GM18507 (cell line): ENCODE measurements around the gene CBFA2T3.

Experiments used
- DNase-seq: peaks from one replicate; pipeline ENCODE4 v3.0.0; 2011; ENCODE audit warnings: low read depth; ENCODE audit not compliant: insufficient read length; ENCODE audit errors: extremely low spot score
- FAIRE-seq: peaks from 2 replicates; lab custom pipeline; 2011; peaks lifted over from hg19 to GRCh38; lab: Jason Lieb, UNC

The CBFA2T3 gene

DNA sequence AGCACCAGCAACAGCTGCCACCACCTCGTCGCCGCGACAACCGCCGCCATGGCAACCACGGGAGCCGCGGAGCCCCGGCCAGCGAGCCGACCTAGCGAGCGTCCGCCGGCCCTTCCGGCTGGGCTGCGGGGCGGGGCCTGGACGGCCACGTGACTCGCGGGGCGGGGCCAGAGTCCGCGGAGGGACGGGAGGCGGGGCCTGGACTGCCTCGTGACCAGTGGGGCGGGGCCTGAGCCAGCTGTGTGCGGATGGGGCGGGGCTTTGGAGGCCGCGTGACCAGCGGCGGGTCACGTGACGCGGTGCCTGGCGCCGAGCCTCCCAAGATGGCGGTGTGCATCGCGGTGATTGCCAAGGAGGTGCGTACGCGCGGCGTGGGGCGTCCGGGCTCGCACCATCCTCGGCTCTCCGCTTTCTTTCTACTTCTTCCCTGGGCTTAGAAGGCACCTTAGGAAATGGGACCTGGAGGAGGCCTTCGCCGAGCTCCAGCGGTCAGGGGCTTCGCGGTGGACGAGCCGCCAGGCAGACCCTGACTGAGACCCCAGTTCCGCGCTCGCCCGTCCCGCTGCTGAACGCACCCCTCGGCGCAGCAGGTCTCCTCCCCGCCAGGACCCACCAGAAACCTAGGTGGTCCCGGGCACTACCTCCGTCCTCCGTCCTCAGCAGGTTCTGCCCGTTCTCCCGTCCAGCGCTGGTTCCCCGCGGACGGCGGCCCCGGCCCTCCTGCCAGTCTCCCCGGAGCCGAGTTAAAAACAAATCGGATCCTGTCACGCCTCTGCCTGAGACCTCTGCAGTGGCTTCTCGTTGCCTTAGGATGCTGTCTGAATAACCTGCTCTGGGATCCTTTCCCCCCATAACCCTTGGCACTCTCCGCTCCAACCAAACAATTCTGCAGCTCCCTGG, 119.9 kb downstream of the CBFA2T3 start, which contains the start of the genes GALNS and TRAPPC2L:
Gene GALNS (minus strand): TSS at position 120 of the 900 bp plus-strand sequence. CDS start 70 bp downstream, at position 50.
Gene TRAPPC2L (plus strand): TSS at position 300 of the 900 bp plus-strand sequence. CDS start 24 bp downstream, at position 324.
- DNase-seq: peak; percentile 100
- FAIRE-seq: peak; percentile 97

- no peak for DNase-seq
- FAIRE-seq: no peak
These were observed 120.7 kb downstream of the CBFA2T3 start for GRCh38 chr16:88856122-88856827.

- DNase-seq (no peak), FAIRE-seq (no peak)
These were observed 121.3 kb downstream of the CBFA2T3 start for GRCh38 chr16:88855736-88856121.

- FAIRE-seq (no peak), DNase-seq (no peak)
These were observed 121.8 kb downstream of the CBFA2T3 start for GRCh38 chr16:88855176-88855575.

DNA sequence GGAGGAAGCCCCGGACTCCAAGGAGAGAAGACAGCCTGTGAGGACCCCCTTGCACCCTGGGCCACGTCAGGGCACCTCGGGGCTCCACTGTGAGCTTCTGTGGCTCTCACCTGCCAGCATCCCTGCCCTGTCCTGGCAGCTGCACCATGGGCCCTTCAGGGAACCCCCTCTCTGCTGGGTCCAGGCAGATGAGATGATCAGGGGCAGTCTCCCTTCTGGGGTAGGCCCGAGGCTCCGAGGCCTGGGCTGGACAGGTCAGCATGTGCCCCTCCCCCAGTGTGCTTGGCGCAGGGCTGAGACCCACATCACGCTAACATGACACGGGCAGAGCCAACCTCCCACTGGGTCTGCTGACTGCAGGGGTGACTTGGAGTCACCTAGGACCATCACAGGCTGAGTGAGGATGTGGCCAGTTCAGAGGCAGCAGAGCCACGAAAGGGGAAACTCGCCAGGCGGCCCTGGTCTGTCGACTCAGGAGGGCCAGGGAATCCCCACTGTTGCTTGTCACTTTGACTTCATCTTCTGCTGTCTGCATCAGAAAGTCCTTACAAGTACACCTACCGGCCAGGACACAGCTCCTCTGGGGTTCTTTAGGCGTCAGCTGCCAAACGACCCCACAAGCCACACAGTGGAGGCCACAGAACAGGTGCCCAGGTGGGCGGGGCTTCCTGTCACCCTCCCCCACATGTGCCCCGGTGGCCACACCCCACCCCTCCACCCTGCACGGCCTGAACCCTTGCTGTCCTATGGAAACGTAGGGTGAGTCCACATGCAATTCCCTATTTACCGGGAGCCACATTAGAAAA, 122.5 kb downstream of the CBFA2T3 start:
- DNase-seq (no peak), FAIRE-seq (no peak)

- no peak for FAIRE-seq
- DNase-seq: no peak
These were observed 123.6 kb downstream of the CBFA2T3 start for GRCh38 chr16:88853325-88853941.

DNA sequence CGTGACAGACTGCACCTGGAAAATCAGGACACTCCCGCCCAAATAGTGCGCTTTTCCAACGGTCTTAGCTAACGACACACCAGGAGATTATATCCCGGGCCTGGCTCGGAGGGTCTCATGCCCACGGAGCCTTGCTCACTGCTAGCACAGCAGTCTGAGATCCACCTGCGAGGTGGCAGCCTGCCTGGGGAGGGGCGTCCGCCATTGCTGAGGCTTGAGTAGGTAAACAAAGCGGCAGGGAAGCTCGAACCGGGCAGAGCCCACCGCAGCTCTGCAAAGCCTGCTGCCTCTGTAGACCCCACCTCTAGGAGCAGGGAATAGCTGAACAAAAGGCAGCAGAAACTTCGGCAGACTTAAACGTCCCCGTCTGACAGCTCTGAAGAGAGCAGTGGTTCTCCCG, 125.4 kb downstream of the CBFA2T3 start:
- FAIRE-seq: no peak

GRCh38 chr16:88850531-88851199, 126.3 kb downstream of the CBFA2T3 start:
- DNase-seq: no peak
- FAIRE-seq: no peak

More for the DNA sequence above, 125.4 kb downstream of the CBFA2T3 start:
- no peak for DNase-seq

GRCh38 chr16:88848557-88848956, 128.4 kb downstream of the CBFA2T3 start:
- no peak for FAIRE-seq
- no peak for DNase-seq

GRCh38 chr16:88847654-88848053, 129.4 kb downstream of the CBFA2T3 start:
- no peak for DNase-seq
- FAIRE-seq: no peak

GRCh38 chr16:88846088-88846487, 130.9 kb downstream of the CBFA2T3 start:
- DNase-seq (no peak), FAIRE-seq (no peak)

DNA sequence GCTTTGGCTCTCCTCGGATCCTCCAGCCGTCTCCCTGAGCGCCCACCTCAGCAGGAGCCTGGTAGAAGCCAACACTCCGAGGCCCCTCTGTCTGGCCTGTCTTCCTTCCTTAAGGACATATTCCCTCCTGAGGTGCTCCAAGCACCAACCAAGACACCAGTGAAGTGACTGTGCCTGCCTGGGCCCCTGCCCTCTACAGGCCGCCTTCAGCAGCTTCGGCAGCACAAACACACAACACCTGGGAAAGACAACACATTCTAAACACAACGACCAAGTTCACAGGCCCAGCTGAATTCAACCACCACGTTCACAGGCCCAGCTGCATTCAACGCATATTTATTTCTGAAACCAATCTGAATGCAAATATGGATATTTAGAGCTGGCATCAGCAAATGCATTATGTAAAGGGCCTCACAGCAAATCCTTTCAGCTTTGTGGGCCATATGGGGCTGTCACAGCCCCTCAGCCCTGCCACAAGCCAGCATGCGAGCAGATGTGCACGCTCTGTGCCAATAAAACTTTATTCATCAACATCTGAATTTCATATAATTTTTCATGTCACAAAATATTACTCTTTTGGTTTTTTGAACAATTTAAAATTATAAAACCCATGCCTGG, 132.5 kb downstream of the CBFA2T3 start:
- no peak for FAIRE-seq

DNA sequence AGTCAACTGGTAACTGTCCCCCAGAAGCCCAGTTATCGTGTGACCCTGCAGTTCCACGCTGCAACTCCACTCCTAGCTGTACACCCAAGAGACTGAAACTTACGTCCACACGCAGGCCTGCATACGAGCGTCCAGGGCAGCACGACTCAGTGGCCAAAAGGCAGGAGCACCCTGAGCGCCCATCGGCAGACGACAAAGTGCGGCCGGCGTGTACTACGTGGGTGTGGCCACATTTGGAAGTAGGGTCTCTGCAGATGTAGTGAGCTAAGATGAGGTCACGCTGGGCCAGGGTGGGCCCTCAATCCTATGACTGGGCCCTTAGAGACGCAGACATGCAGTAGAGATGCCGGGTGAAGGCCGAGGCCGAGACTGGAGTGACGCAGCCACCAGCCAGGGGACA, 133.8 kb downstream of the CBFA2T3 start:
- FAIRE-seq (no peak), DNase-seq (no peak)

More for the DNA sequence above, 132.5 kb downstream of the CBFA2T3 start:
- DNase-seq: no peak

GRCh38 chr16:88842806-88843205, 134.2 kb downstream of the CBFA2T3 start:
- no peak for DNase-seq

DNA sequence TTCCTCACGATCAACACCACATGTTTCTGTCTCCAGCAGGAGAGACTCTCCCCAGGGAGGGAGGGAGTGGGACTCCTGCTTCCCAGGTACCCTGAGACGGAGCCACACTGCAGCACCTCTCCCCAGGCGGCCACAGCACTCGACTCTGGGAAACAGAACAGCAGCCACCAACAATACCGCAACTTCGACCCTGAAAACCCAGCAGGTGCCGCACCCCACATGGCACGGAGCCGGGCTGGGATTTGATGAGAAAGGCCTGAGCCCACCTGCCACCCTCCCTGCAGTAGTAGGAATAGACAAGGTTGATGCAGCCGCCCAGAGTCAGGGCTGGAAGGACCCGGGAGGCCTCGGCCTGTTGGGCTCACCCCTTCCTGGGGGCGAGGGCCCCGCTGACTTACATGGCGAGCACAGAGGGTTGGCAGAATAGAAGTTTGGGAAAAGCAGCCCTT, 134.7 kb downstream of the CBFA2T3 start:
- DNase-seq (no peak), FAIRE-seq (no peak)

More at GRCh38 chr16:88842806-88843205, 134.2 kb downstream of the CBFA2T3 start:
- no peak for FAIRE-seq

DNA sequence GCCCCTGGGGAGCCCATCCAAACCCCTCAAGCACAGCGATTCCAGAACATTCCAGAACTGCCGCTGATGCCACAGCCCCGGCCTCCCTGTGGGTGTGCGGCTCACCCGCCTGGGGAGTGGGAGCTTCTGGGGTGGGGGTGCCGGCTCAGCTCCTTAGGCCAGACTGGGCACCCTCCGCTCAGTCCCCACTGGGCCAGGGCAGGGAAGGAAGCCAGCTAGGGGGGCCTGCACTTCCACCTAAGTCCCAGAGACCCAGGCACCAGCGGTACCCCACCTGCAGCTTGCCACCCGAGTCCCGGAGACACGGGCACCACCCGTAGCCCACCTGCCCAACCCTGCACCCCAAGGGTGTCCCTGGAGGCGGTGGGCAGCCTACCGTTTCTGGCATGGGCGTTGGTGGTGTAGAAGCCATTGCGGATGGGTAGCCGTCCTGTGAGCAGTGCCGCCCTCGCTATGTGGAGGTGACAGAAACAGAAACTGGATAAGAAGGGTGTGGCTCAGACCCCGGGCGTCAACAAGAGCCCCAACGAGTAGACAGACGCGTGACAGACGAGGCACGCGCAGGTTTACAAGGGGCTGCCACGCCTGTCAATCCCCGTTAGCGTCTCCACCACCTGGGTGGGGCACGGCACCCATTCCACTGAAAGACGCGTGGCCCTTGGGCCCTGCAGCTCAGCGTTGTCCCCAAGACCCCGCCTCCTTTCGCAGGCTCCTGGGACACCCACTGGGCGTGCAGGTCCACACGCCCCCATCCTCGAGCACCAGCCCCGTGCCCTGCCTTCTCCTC, 135.3 kb downstream of the CBFA2T3 start:
- FAIRE-seq: no peak
- DNase-seq: no peak

DNA sequence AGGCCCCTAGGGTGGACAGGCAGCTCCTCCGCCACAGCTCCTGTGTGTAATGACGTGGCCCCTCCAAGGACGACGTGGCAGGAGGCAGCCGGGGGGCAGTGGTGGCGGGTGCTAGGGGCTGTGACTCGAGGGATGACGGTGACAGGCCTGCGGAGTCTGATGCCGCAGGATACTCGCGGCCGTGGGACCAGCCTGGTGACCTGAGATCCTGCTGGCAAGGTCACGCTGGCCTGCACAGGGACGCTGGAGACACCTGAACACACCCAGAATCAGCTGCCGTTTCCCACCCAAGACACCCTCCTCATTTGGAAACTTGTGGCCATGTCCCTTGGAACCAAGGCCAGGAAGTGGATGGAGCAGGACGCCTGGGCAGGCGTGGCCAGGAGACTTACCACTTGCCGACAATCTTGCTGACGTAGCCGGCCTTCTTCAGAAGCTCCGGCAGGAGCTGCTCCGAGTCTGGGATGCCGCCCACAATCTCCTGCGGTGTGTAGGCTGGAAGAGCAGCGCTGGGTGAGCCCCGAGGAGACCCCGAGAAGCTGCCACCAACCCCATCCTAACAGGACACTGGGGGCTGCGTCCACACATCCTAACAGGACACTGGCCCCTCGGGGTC, 136.3 kb downstream of the CBFA2T3 start:
- DNase-seq (no peak), FAIRE-seq (no peak)
